SK-N-SH (cell line): ENCODE results near the gene PERCC1. TPM values are rescaled to one million over a fixed set of nuclear protein-coding genes. Genes with fewer than 3 reads are reported as not detected.

Source experiments
- CTCF ChIA-PET: fragments of 300-600, 350-600 bp; formaldehyde crosslinking; extraction: SDS; loops from one replicate; lab custom pipeline; 2021; lab: Yijun Ruan, JAX
- POLR2A ChIA-PET: fragments of 350-600 bp; sonication (Branson Sonifier 250); formaldehyde crosslinking; extraction: SDS; loops from one replicate; lab custom pipeline; 2020; ENCODE audit warnings: antibody characterized with exemption, inconsistent platforms; lab: Yijun Ruan, JAX
- DNase-seq: peaks from one replicate; pipeline ENCODE4 v3.0.0; 2012
- H2AFZ ChIP-seq: fragments of 200-600 bp; sonication (generic); 2 replicates; pipeline ENCODE4 v1.8.1; 2016; ENCODE audit warnings: antibody characterized with exemption, mild to moderate bottlenecking, low read depth
- H3F3A ChIP-seq: fragments of 200-600 bp; sonication (generic); replicated peaks from 2 replicates; pipeline ENCODE3; 2016; ENCODE audit warnings: antibody characterized with exemption, mild to moderate bottlenecking; ENCODE audit not compliant: insufficient read depth
- H3K27ac ChIP-seq, 2 experiments: fragments of 200-500 bp in 1 of 2; fragments of 200-600 bp in 1 of 2; sonication (Bioruptor generic) in 1 of 2; sonication (generic), shearing (Covaris generic) in 1 of 2; 2 replicates each; pipeline versions ENCODE4 v1.5.1 to v1.6.1; 2014 to 2016; ENCODE audit warnings: low read depth in 2 of 2, inconsistent platforms in 1 of 2, low read length in 1 of 2, mild to moderate bottlenecking in 1 of 2, mixed read lengths in 1 of 2
- H3K27me3 ChIP-seq: fragments of 200-600 bp; sonication (generic), shearing (Covaris generic); 2 replicates; pipeline ENCODE4 v1.6.1; 2016; ENCODE audit warnings: mixed run types; ENCODE audit not compliant: insufficient read depth
- H3K36me3 ChIP-seq, 2 experiments: fragments of 200-500 bp in 1 of 2; fragments of 200-600 bp in 1 of 2; sonication (Bioruptor generic) in 1 of 2; sonication (generic) in 1 of 2; replicated peaks in 1 of 2; 2 replicates each; pipeline versions ENCODE3 to v1.5.1; 2014 to 2016; ENCODE audit warnings: low read length in 1 of 2, mild to moderate bottlenecking in 1 of 2; ENCODE audit not compliant: insufficient read depth in 2 of 2, control insufficient read depth in 1 of 2
- H3K4me1 ChIP-seq, 2 experiments: fragments of 200-500 bp in 1 of 2; fragments of 200-600 bp in 1 of 2; sonication (Bioruptor generic) in 1 of 2; sonication (generic), shearing (Covaris generic) in 1 of 2; 2 replicates each; pipeline versions ENCODE4 v1.5.1 to v1.6.1; 2014 to 2016; ENCODE audit warnings: low read depth in 1 of 2, low read length in 1 of 2, mixed run types in 1 of 2; ENCODE audit not compliant: insufficient read depth in 2 of 2, control insufficient read depth in 1 of 2
- H3K4me2 ChIP-seq: fragments of 200-600 bp; sonication (generic), shearing (Covaris generic); 2 replicates; pipeline ENCODE4 v1.6.1; 2017; ENCODE audit warnings: mixed run types
- H3K4me3 ChIP-seq, 2 experiments: fragments of 200-500 bp in 1 of 2; fragments of 200-600 bp in 1 of 2; sonication (Bioruptor generic) in 1 of 2; sonication (generic), shearing (Covaris generic) in 1 of 2; 2 replicates each; pipeline versions ENCODE4 v1.5.1 to v1.8.1; 2014 to 2016; ENCODE audit warnings: low read depth in 2 of 2, inconsistent platforms in 1 of 2, low read length in 1 of 2, mild to moderate bottlenecking in 1 of 2, mixed read lengths in 1 of 2, moderate library complexity in 1 of 2
- H3K79me2 ChIP-seq: fragments of 200-600 bp; sonication (generic); 2 replicates; pipeline ENCODE4 v1.8.1; 2017; ENCODE audit warnings: mild to moderate bottlenecking; ENCODE audit not compliant: insufficient read depth
- H3K9ac ChIP-seq: fragments of 200-600 bp; sonication (generic); 2 replicates; pipeline ENCODE4 v1.6.1; 2017; ENCODE audit warnings: mixed run types
- H3K9me2 ChIP-seq: fragments of 200-600 bp; sonication (generic); 2 replicates; pipeline ENCODE4 v1.6.1; 2017; ENCODE audit warnings: mixed run types
- H3K9me3 ChIP-seq: fragments of 200-600 bp; sonication (generic); 2 replicates; pipeline ENCODE4 v1.6.1; 2017; ENCODE audit warnings: mixed run types, mild to moderate bottlenecking, moderate library complexity
- H4K20me1 ChIP-seq: fragments of 200-600 bp; sonication (generic); 2 replicates; pipeline ENCODE4 v1.6.1; 2017; ENCODE audit warnings: mild to moderate bottlenecking, mixed run types; ENCODE audit not compliant: insufficient read depth
- FOXJ3 ChIP-seq: sonication (generic); formaldehyde crosslinking; IDR thresholded peaks from 2 replicates; pipeline ENCODE4 v1.5.1; 2020; ENCODE audit warnings: mild to moderate bottlenecking, missing genetic modification reagents
- JUND ChIP-seq: IDR thresholded peaks from 2 replicates; pipeline ENCODE4 v1.4.0; 2012
- MEF2A ChIP-seq: IDR thresholded peaks from 2 replicates; pipeline ENCODE4 v1.4.0; 2012; ENCODE audit warnings: low read depth, borderline replicate concordance
- MXI1 ChIP-seq: IDR thresholded peaks from 2 replicates; pipeline ENCODE4 v1.6.1; 2012; ENCODE audit warnings: mild to moderate bottlenecking, low read depth, low read length, improper control_type of control experiment
- RAD21 ChIP-seq: IDR thresholded peaks from 2 replicates; pipeline ENCODE4 v1.6.1; 2012; ENCODE audit warnings: mild to moderate bottlenecking, low read length
- RCOR1 ChIP-seq: fragments of 150-350 bp; IDR thresholded peaks from 2 replicates; pipeline ENCODE4 v1.6.1; 2017; ENCODE audit warnings: antibody characterized with exemption, low read length
- SMC3 ChIP-seq: IDR thresholded peaks from 2 replicates; pipeline ENCODE4 v1.6.1; 2012; ENCODE audit warnings: low read depth, low read length, improper control_type of control experiment
- WGBS: methylation state at CpG from one replicate; pipeline ENCODE4 v1.1.6; 2017; ENCODE audit warnings: low lambda C conversion rate; 5-methylcytosine and 5-hydroxymethylcytosine counted together
- polyA plus RNA-seq, 3 experiments: library from polyadenylated mRNA; depleted of rRNA; stranded (reverse); fragments of >200 nt; gene quantifications; 2 replicates each; pipeline ENCODE4 v1.2.3, GENCODE V29; 2012
- TF ChIP-seq, protein P1 (sequence below): fragments of 200-600 bp; sonication (generic); IDR thresholded peaks from 2 replicates; pipeline ENCODE4 v1.6.1; 2017; ENCODE audit warnings: antibody characterized with exemption, mild to moderate bottlenecking, moderate library complexity
- TF ChIP-seq, protein P2 (sequence below): IDR thresholded peaks from 2 replicates; pipeline ENCODE4; 2012

PERCC1 gene
- polyA plus RNA-seq, 1 of the 3 experiments (the other 2 are of a cell fraction), result not detected

DNA sequence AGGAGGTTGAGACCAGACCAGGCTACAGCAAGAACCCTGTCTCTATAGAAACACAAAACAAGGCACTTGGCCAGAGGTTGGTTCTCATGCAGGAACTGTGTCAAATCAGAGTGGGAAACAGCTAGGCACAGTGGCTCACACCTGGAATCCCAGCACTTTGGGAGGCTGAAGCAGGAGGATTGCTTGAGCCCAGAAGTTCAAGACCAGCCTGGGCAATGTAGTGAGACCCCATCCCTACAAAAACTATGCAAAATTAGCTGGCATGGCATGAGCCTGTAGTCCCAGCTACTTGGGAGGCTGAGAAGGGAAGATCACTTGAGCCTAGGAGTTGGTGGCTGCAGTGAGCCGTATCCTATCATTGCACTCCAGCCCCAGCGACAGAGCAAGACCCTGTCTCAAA, 18.0 kb upstream of the PERCC1 start:
- H3K9me2 ChIP-seq, result no peaks in the 10 kb centered on the region

DNA sequence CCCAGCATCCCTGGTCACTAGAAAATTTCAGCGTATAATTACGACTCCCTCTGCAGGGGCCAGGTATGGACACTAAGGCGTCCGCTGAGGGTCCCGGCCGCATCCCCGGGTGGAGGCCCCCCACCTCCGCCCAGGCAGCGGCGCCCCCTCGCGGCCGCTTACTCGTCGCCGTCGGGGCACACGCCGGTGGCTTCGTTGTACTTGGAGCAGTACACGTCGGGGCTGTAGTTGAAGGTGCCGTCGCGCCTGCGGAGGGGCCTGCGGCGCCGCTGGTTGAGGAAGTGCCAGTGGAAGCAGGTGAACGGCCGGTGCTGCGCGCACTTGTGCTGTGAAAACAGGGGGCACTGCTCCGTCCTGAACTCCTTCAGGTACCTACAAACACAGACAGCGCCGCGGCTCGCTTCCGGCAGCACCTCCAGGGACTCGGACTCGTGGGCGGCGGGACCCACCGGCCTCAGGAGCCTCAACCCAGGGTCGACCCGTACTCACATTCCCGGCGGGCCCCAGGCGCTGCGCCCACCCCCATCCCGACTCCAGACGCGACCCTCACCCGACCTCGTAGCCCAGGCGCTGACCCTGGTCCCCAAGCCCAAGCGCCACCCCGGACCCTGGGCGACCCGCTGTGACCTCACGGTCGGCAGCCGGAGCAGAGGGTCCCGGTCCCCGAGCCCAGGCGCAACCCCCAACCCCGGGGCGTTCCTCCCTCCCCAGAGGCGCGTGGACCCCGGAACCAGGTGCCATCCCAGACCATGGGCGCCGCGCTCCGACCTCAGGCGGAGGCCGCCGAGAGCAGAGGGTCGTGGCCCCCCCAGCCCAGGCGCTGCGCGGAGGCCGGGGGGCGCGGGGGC, 17.0 kb upstream of the PERCC1 start:
- H3K27ac ChIP-seq, result peak overlapping the region; percentile 29 to 41; a peak in 2 of 4 replicates
- no peaks in the 10 kb centered on the region for H4K20me1 ChIP-seq
- peak overlapping the region; percentile 90 for H3K4me2 ChIP-seq
- H2AFZ ChIP-seq, result peak overlapping the region; percentile 89; the same call in 1 of the 2 replicates
- peaks cover 0 to 3% of the 10 kb centered on the region in 2 experiments for H3K36me3 ChIP-seq
- H3F3A ChIP-seq, result peaks cover 25% of the 10 kb centered on the region
- H3K9me2 ChIP-seq, result no peaks in the 10 kb centered on the region
- DNase-seq, result peak; percentile 89
- no peaks in the 10 kb centered on the region for H3K9me3 ChIP-seq
- ChIA-PET CTCF (no interaction called here), POLR2A (no interaction called here)
- WGBS, result 23% methylated on average over 4 of the region's 85 CpGs
- no peaks in the 10 kb centered on the region for H3K27me3 ChIP-seq
- H3K79me2 ChIP-seq, result peaks cover 58% of the 10 kb centered on the region
- H3K9ac ChIP-seq, result peak overlapping the region; percentile 81
- TF ChIP-seq, protein P1, sequence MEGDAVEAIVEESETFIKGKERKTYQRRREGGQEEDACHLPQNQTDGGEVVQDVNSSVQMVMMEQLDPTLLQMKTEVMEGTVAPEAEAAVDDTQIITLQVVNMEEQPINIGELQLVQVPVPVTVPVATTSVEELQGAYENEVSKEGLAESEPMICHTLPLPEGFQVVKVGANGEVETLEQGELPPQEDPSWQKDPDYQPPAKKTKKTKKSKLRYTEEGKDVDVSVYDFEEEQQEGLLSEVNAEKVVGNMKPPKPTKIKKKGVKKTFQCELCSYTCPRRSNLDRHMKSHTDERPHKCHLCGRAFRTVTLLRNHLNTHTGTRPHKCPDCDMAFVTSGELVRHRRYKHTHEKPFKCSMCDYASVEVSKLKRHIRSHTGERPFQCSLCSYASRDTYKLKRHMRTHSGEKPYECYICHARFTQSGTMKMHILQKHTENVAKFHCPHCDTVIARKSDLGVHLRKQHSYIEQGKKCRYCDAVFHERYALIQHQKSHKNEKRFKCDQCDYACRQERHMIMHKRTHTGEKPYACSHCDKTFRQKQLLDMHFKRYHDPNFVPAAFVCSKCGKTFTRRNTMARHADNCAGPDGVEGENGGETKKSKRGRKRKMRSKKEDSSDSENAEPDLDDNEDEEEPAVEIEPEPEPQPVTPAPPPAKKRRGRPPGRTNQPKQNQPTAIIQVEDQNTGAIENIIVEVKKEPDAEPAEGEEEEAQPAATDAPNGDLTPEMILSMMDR, result peak; percentile 74
- TF ChIP-seq MXI1 (0 out of 2 replicates have a peak, but pooled peaks have one; percentile 19), JUND (no peak), SMC3 (peak; percentile 41; the same call in 1 of the 2 replicates), RCOR1 (0 out of 2 replicates have a peak, but pooled peaks have one; percentile 26), RAD21 (peak; percentile 46)
- TF ChIP-seq, protein P2, sequence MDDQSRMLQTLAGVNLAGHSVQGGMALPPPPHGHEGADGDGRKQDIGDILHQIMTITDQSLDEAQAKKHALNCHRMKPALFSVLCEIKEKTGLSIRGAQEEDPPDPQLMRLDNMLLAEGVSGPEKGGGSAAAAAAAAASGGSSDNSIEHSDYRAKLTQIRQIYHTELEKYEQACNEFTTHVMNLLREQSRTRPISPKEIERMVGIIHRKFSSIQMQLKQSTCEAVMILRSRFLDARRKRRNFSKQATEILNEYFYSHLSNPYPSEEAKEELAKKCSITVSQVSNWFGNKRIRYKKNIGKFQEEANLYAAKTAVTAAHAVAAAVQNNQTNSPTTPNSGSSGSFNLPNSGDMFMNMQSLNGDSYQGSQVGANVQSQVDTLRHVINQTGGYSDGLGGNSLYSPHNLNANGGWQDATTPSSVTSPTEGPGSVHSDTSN, result no peak
- H3K4me3 ChIP-seq, result peak overlapping the region; percentile 66 to 75
- no peaks in the 10 kb centered on the region; a peak in 1 of 4 replicates for H3K4me1 ChIP-seq

More for the DNA sequence above, 18.0 kb upstream of the PERCC1 start:
- Histone ChIP-seq H3K9me3 (no peaks in the 10 kb centered on the region), H3K27ac (no peak overlapping the region), H3K79me2 (peaks cover 55% of the 10 kb centered on the region), H3K27me3 (no peaks in the 10 kb centered on the region), H3K9ac (no peak overlapping the region), H3K4me1 (peaks cover 0 to 4% of the 10 kb centered on the region in 2 experiments; a peak in 1 of 4 replicates), H3K36me3 (no peaks in the 10 kb centered on the region), H3K4me2 (no peak overlapping the region), H2AFZ (no peak overlapping the region), H3F3A (peaks cover 24% of the 10 kb centered on the region), H4K20me1 (peaks cover 1% of the 10 kb centered on the region; the same call in 1 of the 2 replicates), H3K4me3 (no peak overlapping the region)
- ChIA-PET POLR2A (interaction anchor here (0.7 kb wide), 1 partner anchor 104 kb away, joined by 5 read pairs; no protein-coding TSS in a partner anchor), CTCF (interaction anchor here (1.4 kb wide), 1 partner anchor 8 kb away, joined by 3 read pairs; no protein-coding TSS in a partner anchor)
- no peak for DNase-seq
- TF ChIP-seq FOXJ3 (CRISPR knock-in tag) (no peak), MEF2A (no peak)
- WGBS, result 86% methylated on average over 2 of the region's 2 CpGs
